HEK293T (cell line): ENCODE data around the gene R3HCC1L.

Source experiments
- ELF4 ChIP-seq: fragments of 450-650 bp; IDR thresholded peaks from 2 replicates; pipeline ENCODE4 v1.6.1; 2017; ENCODE audit warnings: antibody characterized with exemption
- FOXA1 ChIP-seq: fragments of 450-650 bp; IDR thresholded peaks from 2 replicates; pipeline ENCODE4 v1.6.1; 2016; ENCODE audit warnings: mild to moderate bottlenecking
- FOXK2 ChIP-seq: fragments of 450-650 bp; IDR thresholded peaks from 2 replicates; pipeline ENCODE4 v1.6.1; 2016; ENCODE audit warnings: mild to moderate bottlenecking
- HDGF ChIP-seq: fragments of 450-650 bp; IDR thresholded peaks from 2 replicates; pipeline ENCODE4 v1.6.1; 2017; ENCODE audit warnings: antibody characterized with exemption, borderline replicate concordance
- LEF1 ChIP-seq: fragments of 450-650 bp; IDR thresholded peaks from 2 replicates; pipeline ENCODE4 v1.6.1; 2017; ENCODE audit warnings: mild to moderate bottlenecking, borderline replicate concordance
- SP1 ChIP-seq: fragments of 450-650 bp; IDR thresholded peaks from 2 replicates; pipeline ENCODE4 v1.6.1; 2017
- SUZ12 ChIP-seq: fragments of 450-650 bp; IDR thresholded peaks from 2 replicates; pipeline ENCODE4 v1.6.1; 2016; ENCODE audit warnings: mild to moderate bottlenecking
- TARDBP ChIP-seq: fragments of 450-650 bp; IDR thresholded peaks from 2 replicates; pipeline ENCODE4 v1.6.1; 2016
- ZNF384 ChIP-seq: fragments of 450-650 bp; IDR thresholded peaks from 2 replicates; pipeline ENCODE4 v1.6.1; 2016

DNA sequence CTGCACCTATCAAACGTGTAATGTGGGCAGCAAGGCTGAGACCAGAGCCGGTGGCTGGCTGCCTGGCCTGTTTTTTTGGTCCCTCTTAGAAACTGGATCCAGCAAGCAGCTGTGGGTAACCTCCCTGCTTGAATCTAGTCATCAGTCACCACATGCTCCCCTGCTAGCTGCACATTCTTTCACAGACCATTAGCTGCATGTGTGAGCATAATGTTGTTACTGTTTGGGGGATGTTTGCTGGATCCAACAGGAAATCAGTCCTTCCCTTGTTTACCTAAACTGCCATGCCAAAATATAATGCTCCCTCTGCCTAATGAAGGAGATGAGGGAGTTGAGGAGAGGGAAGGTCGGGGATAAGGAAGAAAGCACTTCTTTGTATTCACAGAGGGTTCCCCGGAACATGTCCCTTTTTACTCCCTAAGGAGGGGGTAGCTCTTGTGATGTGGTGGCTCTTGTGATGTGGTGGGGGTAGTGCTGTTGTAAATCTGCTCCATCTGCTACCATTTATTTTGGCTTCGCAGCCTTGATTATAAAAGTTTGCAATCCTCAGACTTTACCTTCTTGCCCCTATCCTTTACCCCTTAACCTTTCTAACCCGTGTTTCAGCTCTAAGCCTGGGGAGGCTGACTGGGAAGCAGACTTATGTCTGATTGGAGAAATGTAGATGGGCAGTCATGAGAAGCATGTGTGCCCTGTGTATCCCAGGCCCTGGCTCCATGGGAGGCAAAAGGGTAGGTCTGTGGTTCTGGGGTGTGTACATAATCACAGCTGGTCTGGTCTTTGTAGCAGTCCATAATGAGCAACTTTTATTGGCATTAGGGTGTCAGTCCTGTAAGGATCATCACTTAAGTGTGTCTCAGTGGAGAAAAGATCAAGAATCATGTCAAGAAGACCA lies 112.7 kb downstream of the R3HCC1L start:
- no peak for TF ChIP-seq ZNF384
- TF ChIP-seq LEF1, result no peak
- no peak for TF ChIP-seq SP1
- TF ChIP-seq ELF4, result no peak
- TF ChIP-seq FOXA1, result no peak
- TF ChIP-seq FOXK2, result no peak
- no peak for TF ChIP-seq SUZ12
- no peak for TF ChIP-seq HDGF
- TF ChIP-seq TARDBP, result no peak
